Ishikawa (cell line): Measurements from ENCODE around the gene IDI2.

ENCODE experiments used
- CEBPB ChIP-seq: IDR thresholded peaks from 2 replicates; pipeline ENCODE4 v1.6.1; 2012
- CREB1 ChIP-seq: IDR thresholded peaks from 2 replicates; pipeline ENCODE4 v1.6.1; 2012; ENCODE audit warnings: low read depth
- EGR1 ChIP-seq: IDR thresholded peaks from 2 replicates; pipeline ENCODE4 v1.6.1; 2012
- EP300 ChIP-seq: IDR thresholded peaks from 2 replicates; pipeline ENCODE4 v1.6.1; 2012; ENCODE audit warnings: borderline replicate concordance
- MAX ChIP-seq: IDR thresholded peaks from 2 replicates; pipeline ENCODE4 v1.6.1; 2012
- NFIC ChIP-seq: IDR thresholded peaks from 2 replicates; pipeline ENCODE4 v1.6.1; 2012
- RAD21 ChIP-seq: IDR thresholded peaks from 2 replicates; pipeline ENCODE4 v1.6.1; 2012; ENCODE audit warnings: low read depth
- REST ChIP-seq: IDR thresholded peaks from 2 replicates; pipeline ENCODE4 v1.6.1; 2012; ENCODE audit warnings: low read depth, mild to moderate bottlenecking
- TCF12 ChIP-seq: IDR thresholded peaks from 2 replicates; pipeline ENCODE4 v1.6.1; 2012; ENCODE audit warnings: low read depth
- TEAD4 ChIP-seq: IDR thresholded peaks from 2 replicates; pipeline ENCODE4 v1.6.1; 2012
- USF1 ChIP-seq: IDR thresholded peaks from 2 replicates; pipeline ENCODE4 v1.6.1; 2012
- YY1 ChIP-seq: IDR thresholded peaks from 2 replicates; pipeline ENCODE4 v1.6.1; 2012; ENCODE audit warnings: low read depth
- ZBTB7A ChIP-seq: IDR thresholded peaks from 2 replicates; pipeline ENCODE4 v1.6.1; 2012; ENCODE audit warnings: low read depth

GRCh38 chr10:980468-981093, 45.1 kb downstream of the IDI2 start:
- TF ChIP-seq TEAD4, result no peak
- no peak for TF ChIP-seq EP300
- no peak for TF ChIP-seq CREB1
- no peak for TF ChIP-seq CEBPB
- TF ChIP-seq RAD21, result no peak
- TF ChIP-seq EGR1, result no peak
- TF ChIP-seq YY1, result no peak
- TF ChIP-seq REST, result no peak
- TF ChIP-seq USF1, result no peak
- no peak for TF ChIP-seq MAX
- TF ChIP-seq TCF12, result no peak
- no peak for TF ChIP-seq ZBTB7A
- no peak for TF ChIP-seq NFIC
